NCI-H2196 (cell line): ENCODE measurements around the gene POLR2H.

Experiments used
- DNase-seq: peaks from one replicate; lab custom pipeline; 2025; ENCODE audit not compliant: unreplicated experiment; lab: John Stamatoyannopoulos, UW

Gene POLR2H

GRCh38 chr3:184368586-184369183 lies 7.2 kb downstream of the POLR2H start:
- DNase-seq: peak; percentile 36

- peak; percentile 100 for DNase-seq
Measured at GRCh38 chr3:184371570-184372018, 10.1 kb downstream of the POLR2H start.

- no peak for DNase-seq
Measured at GRCh38 chr3:184372296-184372821, 10.8 kb downstream of the POLR2H start.

GRCh38 chr3:184372911-184373310 lies 11.4 kb downstream of the POLR2H start:
- no peak for DNase-seq

- no peak for DNase-seq
Measured at GRCh38 chr3:184373422-184373821, 11.9 kb downstream of the POLR2H start.

DNA sequence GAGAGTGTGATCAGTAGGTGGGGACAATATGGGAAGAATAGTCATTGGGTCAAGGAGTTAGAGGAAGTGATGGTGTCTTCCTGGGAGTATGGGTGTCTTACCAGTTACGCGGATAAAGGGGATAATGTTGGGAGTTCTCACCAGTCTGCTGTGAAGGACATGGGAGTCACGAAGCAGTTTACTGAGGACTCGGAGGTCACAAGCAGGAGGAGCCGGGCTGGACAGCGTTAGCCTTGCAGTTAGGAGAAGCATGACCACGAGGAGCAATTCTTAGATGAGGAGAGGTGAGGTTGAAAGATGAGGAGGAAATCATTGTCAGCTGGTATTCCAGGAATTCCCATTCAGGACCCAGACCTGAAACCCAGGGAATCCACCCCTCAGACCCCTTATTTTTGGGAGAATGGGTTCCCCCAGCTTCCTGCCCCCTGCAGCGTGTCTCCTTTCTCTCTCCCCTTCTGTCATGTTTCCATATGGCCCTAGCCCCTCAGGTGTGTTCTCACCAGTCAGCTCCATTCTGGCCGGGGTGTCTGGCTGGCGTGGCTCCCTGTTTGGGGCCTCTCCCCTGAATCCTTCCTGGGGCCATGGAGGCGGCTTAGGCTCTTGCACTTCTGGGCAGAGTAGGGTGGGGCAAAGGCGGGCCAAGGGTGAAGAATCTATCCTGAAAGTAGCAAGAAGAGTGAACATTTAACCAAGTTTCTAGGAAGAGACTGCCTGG lies 14.4 kb downstream of the POLR2H start:
- no peak for DNase-seq

DNA sequence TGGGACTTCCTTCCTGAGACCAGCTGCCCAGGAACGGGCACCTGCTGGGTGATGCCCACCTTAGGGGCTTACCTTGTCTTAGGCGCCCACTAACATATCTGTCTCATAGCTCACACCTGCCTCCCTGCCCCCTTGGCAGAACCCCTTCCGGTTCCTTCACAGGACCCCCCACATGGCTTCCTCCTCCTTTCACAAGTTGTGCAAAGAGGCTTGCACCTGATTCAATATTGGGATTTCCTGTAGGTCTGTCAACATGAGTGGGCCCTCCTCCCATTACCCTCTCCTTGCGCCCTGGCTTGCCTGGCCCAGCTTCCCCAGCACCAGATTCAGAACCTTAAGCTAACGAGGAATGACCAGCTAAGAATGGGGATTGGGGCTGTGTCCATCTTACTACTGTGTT lies 15.9 kb downstream of the POLR2H start:
- peak; percentile 78 for DNase-seq

DNA sequence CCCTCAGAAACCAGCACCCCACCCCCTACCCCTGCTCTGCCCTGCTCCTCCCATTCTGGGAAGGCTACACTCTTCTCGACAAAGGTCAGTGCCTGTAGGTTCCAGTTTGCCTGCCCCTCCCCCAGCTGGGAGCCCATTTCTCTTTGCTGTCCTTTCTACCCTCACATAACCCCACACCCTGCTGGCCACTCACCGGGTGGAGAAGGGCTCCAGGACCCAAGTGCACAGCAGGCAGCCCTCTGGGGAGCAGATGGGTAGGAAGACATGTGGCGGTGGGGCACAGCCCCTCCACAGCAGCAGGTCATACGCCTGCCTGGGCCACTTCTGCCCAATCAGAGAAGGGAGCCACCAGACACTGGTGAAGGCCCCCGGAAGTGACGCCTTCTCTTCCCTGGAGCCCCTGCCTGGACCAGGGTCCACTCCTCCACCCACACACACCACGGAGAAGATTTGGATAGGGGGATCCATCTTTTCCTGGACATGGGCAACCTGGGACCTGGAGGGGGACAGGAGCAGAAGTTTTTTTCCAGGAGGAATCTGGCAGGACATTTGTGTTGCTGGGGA lies 16.5 kb downstream of the POLR2H start, which contains the start of gene THPO:
TSS of gene THPO (minus strand) at position 326 of the 564 bp plus-strand sequence. CDS start 1,948 bp downstream, outside the sequence.
- DNase-seq: peak; percentile 92

- DNase-seq: no peak
Measured at GRCh38 chr3:184378651-184379357, 17.3 kb downstream of the POLR2H start.

DNA sequence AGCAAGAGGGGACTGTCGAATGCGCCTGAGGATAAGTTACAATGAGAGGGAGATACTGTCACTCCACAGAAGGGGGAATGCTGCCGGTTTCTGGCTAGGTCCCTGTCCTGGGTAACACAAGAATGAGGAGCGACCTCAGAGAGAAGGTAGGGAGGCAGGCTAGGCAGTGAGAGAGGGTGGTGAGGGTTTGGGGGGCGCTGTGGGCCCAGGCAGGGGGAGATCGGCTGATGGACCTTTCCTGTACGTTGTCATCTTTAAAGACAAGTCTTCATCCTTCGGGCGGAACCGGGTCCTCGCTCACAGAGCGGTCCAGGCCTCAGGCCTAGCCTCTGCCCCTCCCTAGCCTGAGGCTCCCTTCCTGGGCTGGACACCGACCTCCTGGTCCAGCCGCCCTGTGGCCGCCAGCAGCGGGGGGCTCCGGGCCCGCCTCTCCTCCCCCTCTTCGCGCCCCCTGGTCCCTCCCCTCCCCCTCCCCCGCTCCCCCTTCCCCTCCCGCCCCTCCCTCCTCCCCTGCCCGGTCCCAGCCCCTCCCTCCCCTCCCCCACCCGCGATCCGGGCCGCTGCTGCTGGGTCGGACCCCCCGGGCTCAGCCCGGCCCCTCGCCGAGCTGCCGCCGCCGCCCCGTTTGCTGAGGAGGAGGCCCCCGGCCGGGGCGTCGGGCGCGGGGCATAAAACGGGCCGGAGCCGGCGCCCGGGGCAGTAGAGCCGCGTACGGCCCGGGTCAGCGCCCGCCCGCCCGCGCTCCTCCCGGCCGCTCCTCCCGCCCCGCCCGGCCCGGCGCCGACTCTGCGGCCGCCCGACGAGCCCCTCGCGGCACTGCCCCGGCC lies 18.1 kb downstream of the POLR2H start, which contains the start of gene CHRD:
TSS of gene CHRD (plus strand) at position 697 of the 827 bp plus-strand sequence. CDS start 265 bp downstream, outside the sequence.
- DNase-seq: no peak

DNA sequence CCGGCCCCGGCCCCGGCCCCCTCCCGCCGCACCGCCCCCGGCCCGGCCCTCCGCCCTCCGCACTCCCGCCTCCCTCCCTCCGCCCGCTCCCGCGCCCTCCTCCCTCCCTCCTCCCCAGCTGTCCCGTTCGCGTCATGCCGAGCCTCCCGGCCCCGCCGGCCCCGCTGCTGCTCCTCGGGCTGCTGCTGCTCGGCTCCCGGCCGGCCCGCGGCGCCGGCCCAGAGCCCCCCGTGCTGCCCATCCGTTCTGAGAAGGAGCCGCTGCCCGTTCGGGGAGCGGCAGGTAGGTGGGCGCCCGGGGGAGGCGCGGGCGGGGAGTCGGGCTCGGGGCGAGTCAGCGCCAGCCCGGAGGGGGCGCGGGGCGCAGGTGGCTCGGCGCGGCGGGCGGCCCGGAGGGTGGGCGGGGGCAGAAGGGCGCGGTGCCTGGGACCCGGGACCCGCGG lies 18.7 kb downstream of the POLR2H start:
- peak; percentile 74 for DNase-seq

DNA sequence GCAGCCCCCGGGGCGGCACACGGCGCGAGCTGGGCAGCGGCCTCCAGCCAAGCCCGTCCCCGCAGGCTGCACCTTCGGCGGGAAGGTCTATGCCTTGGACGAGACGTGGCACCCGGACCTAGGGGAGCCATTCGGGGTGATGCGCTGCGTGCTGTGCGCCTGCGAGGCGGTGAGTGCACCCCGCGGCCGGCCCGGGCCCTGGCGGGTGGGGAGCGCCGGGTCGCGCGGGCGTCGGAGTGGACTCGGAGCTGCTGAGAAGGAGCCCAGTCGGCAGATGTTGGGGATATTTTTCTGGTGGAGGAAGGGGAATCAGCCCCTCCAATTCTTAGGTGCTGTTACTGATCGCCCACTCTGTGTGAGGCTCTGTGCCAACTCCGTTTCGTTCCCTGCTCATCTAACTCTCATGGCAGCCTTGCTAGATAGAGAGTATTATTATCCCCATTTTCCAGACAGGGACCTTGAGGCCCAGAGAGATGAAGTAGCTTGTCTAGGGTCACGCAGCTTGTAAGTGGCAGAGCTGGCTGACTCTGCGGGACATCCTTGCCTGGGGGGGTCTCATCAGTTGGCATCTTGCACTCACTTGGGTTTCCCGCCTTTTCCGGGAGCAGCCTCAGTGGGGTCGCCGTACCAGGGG lies 19.2 kb downstream of the POLR2H start:
- no peak for DNase-seq

DNA sequence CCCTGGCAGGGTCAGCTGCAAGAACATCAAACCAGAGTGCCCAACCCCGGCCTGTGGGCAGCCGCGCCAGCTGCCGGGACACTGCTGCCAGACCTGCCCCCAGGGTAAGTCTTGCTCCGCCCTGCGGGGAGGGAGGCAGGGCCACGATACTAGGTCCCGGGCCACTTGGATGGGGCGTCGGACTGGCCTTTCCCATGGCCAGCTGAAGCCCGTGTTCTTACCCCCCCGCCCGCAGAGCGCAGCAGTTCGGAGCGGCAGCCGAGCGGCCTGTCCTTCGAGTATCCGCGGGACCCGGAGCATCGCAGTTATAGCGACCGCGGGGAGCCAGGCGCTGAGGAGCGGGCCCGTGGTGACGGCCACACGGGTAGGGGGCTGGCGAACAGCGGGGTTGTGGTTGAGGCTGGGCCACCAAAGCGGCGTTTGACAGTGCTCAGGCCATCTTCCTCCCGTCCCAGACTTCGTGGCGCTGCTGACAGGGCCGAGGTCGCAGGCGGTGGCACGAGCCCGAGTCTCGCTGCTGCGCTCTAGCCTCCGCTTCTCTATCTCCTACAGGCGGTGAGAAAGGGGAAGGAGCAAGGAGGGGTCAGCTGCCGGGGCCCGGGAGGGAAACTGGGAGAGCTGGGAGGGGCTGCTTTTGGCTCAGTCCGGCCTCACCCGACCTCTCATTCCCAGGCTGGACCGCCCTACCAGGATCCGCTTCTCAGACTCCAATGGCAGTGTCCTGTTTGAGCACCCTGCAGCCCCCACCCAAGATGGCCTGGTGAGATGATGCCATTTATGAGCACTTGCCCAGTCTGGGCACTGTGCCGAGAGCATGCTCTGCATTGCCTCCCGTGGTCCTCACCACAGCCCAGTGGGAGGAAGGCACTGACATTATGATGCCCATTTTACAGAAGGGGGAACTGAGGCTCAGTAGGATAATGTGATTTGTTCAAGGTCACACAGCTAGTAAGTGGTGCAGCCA lies 20.0 kb downstream of the POLR2H start:
- DNase-seq: no peak

DNA sequence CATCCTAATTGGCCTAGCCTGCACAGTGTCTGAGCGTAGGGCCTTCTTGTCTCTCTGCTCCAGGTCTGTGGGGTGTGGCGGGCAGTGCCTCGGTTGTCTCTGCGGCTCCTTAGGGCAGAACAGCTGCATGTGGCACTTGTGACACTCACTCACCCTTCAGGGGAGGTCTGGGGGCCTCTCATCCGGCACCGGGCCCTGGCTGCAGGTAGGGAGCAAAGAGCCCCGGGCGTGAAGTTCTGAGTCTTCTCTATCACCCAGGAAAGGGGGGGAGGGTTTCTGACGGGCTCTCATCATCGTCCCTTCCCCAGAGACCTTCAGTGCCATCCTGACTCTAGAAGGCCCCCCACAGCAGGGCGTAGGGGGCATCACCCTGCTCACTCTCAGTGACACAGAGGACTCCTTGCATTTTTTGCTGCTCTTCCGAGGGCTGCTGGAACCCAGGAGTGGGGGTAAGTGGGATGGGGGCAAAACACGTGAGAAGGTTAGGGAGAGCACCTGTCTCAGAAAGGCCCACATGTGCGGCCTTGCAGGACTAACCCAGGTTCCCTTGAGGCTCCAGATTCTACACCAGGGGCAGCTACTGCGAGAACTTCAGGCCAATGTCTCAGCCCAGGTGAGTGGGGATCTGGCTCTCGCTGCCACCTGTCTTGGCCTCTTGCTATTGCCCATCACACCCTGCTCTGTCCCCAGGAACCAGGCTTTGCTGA lies 21.0 kb downstream of the POLR2H start:
- no peak for DNase-seq

DNA sequence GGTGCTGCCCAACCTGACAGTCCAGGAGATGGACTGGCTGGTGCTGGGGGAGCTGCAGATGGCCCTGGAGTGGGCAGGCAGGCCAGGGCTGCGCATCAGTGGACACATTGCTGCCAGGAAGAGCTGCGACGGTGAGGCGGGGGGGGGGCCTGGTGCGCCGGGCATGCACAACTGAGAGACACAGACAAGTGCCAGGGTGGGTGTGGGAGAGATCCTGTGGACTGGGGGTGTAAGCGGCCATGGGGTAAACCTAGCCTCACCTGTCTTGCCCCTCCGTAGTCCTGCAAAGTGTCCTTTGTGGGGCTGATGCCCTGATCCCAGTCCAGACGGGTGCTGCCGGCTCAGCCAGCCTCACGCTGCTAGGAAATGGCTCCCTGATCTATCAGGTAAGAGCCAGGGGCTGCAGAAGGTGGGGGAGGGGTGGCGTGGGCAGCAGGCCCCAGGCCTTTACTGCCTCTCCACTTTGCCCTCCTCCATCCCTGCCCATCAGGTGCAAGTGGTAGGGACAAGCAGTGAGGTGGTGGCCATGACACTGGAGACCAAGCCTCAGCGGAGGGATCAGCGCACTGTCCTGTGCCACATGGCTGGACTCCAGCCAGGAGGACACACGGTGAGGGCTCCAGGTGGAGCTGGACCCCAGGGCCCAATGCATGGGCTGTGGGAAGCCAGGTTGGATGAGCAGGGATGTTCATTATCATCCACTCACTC lies 21.7 kb downstream of the POLR2H start:
- no peak for DNase-seq

DNA sequence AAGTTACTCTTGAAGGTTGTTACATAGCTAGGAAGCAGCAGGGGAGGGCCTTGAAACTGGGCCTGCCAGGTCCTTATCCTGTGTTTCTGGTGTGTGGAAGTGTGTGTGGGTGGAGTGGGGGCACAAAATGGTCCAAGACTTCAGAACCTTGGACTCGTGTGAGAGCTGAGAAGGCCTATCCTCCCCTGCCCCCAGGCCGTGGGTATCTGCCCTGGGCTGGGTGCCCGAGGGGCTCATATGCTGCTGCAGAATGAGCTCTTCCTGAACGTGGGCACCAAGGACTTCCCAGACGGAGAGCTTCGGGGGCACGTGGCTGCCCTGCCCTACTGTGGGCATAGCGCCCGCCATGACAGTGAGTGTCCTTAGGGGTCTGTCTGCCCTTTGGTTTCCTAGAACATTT lies 22.8 kb downstream of the POLR2H start:
- no peak for DNase-seq

- DNase-seq: no peak
Measured at GRCh38 chr3:184384856-184385422, 23.4 kb downstream of the POLR2H start.
